GM18873 (cell line): Measurements from ENCODE around the gene ADGRL2.

Experiments
- ATAC-seq: cut with Tn5 transposase; IDR thresholded peaks from one replicate; pipeline ENCODE4 v1.9.1; 2021; ENCODE audit warnings: mild to moderate bottlenecking, moderate library complexity, moderate number of reproducible peaks; ENCODE audit not compliant: unreplicated experiment, low FRiP score

ADGRL2 gene

GRCh38 chr1:81805537-81806431 lies 5.0 kb downstream of the ADGRL2 start:
- ATAC-seq = no peak

GRCh38 chr1:81806432-81806770 lies 5.7 kb downstream of the ADGRL2 start:
- ATAC-seq = no peak

- ATAC-seq = no peak
These were observed 8.0 kb downstream of the ADGRL2 start for GRCh38 chr1:81808760-81809159.

DNA sequence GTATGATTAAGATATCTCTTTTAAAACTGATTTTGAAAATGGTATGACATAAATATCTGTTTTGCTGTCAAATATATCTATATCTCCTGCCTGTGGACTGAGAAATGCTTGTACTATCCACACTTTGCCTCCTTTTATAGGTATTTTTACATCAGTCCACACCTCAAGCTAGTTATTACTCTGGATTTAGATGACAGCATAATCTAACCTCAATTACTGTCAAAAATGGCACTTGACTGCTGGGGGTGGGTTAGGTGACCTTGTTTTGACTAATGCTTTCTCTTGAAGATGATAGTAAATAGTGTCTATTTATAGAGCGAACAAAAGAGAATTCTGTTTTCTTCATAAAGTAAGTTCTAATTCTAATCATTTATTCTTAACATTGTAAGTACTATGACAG lies 9.1 kb downstream of the ADGRL2 start:
- no peak for ATAC-seq

DNA sequence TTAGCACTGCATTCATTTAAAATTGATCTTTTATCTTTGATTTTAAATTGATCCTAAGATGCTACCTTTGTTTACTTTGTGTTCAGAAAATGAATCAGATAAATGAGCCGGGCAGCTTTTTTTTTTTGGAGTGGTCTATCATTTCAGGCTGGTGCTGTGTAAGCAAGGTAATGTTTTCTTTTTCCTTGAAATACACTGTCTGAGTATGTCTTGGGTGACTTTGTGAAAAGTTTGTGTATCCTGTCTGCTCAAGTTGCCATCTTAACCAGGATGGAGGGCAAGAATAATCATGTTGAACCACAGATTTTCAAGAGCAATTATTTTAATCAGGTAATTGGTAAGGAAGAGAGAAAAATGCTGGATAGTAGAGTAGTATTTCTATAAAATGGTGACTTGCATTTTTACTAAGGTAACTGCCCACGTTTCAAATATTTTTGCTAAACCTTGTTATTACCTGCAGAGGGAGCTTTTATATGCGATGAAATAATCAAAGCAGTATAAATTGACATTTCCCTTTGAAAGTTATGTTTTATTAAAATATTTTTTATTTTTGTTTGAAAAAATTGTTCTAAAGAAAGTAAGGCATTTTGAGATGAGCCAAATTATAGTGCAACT lies 11.1 kb downstream of the ADGRL2 start:
- ATAC-seq = no peak

DNA sequence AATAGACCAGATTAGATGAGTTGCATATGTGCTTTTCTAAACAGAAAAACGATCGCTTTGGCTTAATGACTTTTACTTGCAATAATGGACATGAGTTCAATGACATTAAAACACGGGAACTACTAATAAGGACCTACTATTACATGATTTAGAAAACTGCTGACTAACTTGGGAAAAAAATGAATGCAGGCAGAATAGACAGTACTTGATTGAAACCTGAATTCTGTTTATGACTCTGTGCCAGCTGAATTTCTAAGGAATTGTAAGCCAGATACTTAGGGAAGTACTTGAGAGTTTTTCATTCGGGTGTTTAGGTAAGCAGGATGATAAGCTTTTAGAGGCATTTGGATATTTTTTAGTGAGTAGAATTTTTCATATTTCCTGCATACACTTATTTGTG lies 12.0 kb downstream of the ADGRL2 start:
- no peak for ATAC-seq

GRCh38 chr1:81813691-81814090 lies 13.0 kb downstream of the ADGRL2 start:
- ATAC-seq = no peak

GRCh38 chr1:81819613-81820012 lies 18.9 kb downstream of the ADGRL2 start:
- no peak for ATAC-seq

GRCh38 chr1:81820765-81821164 lies 20.0 kb downstream of the ADGRL2 start:
- no peak for ATAC-seq

DNA sequence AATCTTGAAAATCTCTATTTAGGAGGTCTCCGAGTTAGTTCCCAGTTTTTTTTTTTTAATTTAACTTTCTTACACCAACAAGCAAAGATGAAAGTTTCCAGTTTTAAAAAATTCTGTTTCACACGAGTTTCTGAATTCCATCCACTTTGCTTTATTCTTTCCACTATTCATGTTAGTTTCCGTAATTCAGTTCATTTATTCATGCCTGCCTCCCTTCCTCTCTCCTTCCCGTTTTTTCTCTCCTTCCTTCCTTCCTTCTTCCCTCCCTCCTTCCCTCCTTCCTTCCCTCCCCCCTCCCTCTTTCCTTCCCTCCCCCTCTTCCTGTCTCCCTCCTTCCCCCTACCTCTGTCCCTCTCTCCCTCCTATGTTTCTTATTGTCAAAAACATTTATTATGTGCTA lies 22.3 kb downstream of the ADGRL2 start:
- ATAC-seq = no peak

DNA sequence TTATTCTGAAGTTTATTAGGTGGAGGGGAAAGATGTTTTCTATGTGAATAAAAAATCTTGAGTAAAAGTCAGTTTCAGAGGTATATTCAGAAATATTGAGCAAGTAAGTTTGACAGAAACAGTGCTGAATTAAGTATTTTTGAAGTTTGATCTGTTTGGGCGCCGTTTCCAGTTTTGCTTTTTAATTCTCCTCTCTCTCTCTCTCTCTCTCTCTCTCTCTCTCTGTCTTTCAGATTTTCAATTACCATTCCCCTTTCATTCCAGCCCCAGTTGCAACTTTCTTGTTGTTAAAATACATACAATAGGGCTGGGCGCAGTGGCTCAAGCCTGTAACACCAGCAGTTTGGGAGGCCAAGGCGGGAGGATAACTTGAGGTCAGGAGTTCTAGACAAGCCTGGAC lies 24.0 kb downstream of the ADGRL2 start:
- no peak for ATAC-seq

DNA sequence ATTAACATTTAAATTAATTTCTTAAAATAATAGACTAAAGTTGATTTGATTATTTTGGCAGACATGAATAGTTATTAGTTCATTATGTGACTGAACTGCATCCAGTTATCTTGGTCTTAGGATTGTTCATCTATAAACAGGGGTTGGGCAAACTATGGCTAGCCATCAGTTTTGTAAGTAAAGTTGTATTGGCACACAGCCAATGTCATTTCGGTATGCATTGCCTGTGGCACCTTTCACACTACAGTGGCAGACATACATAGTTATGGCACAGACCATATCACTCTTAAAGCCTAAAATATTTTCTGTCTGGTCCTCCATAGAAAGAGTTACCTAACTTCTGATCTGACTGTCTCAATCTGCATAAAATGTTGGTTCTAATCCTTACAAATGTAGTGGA lies 27.2 kb downstream of the ADGRL2 start:
- ATAC-seq = no peak

DNA sequence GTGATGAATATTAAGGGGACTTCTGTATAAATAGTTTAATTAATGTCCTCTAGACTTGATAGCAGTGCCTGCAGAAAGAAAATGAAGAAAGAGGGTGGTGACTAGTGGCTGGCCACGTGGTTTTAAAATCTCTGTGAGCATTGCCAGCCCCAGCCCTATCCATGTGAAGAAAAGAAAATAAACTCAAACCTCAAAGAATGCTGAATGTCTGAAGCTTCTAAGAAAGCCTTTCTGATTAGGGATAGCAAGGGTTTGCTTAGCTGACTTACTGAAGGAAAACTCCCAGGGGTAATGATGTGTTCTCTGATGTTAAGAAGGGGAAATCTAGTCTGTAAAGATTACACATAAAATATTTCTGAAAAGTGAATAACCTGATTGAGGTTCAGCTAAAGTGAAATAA lies 31.8 kb downstream of the ADGRL2 start:
- no peak for ATAC-seq

DNA sequence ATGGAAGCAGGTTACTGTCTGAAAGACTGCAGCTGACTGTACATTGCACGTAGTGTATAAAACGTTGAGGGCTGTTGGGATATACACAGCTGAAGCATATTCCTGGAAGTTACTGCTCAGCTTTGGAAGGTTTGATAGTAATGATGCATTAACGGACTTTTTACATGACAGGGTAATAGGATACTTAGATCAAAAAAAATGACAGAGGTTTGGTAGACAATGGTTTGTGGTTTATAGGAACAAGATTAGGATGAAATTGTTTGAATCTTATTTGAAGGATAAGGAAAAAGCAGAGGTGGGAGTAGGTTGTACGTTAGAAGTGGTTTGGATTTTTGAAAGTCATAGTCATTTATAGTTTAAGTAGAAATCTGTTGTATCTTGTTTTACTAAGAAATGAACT lies 33.0 kb downstream of the ADGRL2 start:
- ATAC-seq = no peak

DNA sequence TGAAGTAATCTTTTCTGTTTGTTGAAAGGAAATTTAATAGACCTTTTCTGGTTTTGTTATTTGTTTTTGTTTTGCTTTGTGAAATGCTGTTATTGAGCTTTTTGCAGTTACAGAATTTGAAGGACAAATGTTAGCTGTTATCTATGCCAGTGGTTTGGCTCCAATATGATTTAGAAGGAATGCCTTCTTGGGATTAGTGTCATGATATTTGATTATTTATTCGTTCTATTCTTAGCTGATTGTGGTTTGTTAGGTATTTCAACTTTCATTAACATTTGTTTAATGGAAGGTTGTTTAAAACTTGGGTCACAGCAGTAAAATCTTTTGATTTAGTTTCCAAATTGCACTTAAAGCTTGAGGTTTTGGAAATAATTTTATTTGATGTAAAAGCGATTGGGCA lies 33.5 kb downstream of the ADGRL2 start:
- no peak for ATAC-seq

DNA sequence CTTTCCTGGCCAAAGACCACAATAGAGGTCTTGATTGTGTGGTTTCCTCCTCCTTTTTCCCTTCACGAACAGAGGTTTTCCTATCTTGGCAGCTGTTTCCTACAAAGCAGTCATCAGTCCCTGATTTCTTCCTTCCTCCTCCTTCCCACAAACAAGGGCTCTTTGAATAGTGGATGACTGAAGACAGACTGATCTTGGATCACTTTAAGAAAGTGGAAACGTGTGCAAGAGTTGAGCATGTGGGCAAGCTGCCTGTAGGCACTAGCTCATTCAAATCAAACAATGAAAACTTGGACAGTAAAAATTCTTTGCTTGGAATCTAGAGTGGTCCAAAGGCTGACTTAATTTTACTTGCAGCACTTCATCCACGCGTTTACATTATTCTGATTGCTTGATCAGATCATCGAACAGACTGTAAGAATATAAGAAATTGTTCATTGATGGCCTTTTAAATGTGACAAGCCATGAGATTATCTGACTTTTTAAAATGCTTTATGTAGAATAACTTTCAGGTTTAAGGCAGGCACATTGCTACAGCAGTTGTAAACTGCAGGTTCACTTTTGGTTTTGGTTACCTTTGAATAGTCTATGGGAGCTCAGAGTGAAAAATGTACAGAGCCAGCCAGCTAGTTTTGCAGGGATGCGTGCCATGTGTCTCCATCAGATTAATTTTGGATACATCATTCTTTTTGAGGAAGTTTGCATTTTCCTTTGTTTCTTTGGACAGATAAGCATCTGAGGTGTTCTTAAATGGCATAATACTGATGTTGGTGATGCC lies 34.4 kb downstream of the ADGRL2 start:
- no peak for ATAC-seq

DNA sequence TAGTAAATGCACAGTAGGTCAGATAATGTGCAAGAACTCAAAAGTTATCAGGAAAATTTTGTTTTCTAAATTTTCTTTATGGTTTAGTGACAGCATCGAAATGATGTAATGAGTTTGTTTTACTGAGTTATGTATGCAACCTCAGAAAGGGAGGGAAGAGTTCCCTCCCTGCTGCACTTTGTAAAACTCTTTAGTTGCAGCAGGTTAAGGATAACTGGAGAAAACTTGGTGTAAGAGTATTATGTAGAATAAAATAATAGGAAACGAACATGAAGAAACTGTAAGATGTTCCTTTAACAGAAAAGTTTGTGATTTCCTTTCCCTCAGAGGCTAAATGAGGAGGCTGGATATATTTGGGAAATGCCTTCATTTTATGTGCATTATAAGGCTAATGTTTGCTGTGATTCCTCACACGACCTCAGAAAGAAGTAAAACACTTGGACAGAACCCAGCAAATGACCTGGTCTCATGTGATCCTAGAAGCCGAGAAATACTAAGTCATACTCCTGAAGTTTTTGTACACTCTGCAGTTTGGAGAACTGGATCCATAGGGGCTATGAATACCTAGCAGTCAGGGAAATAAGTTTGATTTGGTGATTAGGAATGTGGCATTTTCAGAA lies 35.4 kb downstream of the ADGRL2 start:
- ATAC-seq = no peak

DNA sequence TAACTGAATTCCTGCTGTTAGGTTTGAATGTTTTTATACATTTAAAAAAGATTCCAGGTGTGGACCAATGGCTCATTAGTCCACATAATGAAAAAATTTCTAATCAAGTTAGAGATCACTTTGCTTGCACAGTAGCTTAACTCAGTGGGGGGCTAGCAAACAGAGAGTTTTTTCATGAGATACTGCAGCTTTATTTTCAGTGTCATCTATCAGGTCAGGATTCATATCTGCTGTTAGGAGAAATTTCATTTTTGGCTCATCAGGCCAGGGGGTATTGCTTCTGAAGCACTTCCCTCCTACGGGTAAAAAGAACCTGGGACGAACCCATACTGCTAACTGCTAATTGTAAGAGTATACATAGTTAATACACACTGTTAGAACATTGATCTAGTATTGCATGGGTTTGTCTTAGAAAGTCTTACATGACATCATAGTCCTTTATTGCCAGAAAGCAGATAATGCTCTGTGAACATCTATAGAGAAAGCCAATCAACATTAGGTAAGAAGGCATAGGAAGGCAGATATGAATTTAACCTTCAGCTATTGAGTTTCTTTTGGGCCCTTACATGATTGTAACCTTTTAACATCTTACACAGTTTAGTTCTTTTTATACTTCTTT lies 38.0 kb downstream of the ADGRL2 start:
- ATAC-seq = no peak

GRCh38 chr1:81840805-81841204 lies 40.1 kb downstream of the ADGRL2 start:
- no peak for ATAC-seq

DNA sequence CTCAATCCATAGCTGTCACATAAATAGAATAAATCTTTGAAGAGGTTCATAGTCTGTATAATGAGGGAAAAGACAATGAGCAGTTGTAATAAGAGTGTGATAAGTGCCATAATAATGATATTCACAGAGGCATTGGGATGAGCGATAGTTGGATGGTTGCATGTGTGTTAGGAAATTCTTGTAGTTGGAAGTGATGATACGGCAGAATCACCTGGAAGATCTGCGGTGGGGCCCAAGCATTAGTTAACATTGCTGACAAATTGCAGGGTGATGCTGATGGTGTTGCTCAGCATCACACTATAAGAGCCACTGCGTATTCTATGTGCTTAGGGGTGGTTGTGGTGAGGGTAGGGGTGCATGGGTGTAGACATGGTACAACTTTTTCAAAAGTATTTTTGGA lies 41.1 kb downstream of the ADGRL2 start:
- no peak for ATAC-seq

DNA sequence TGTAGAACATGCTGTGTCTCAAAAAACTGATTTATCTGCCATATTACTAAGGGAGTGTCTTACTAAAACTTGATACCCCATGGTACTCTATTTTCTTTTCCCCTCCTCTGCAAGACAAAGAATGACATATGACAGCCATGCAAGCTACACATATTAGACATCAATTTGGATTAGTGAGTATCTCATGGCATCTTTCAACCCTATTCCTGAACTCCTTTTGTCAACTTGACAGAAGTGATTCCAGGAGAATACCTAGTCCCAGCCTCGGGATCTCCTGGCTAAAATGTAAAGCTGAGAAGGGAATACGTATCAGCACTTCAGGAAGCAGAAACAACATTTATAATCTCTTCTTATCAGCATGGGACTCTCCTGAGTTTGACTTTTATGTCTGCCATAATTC lies 43.7 kb downstream of the ADGRL2 start:
- no peak for ATAC-seq
